CD4-positive, alpha-beta T cell treated with Interleukin-6 at 100 ng/mL for 8 hours (primary cell): ENCODE results near the gene GTF3C2.

Source experiments
- DNase-seq: peaks from one replicate; pipeline ENCODE4 v3.0.0-alpha.2; 2020; ENCODE audit warnings: mixed read lengths, low spot score

GTF3C2 gene

DNA sequence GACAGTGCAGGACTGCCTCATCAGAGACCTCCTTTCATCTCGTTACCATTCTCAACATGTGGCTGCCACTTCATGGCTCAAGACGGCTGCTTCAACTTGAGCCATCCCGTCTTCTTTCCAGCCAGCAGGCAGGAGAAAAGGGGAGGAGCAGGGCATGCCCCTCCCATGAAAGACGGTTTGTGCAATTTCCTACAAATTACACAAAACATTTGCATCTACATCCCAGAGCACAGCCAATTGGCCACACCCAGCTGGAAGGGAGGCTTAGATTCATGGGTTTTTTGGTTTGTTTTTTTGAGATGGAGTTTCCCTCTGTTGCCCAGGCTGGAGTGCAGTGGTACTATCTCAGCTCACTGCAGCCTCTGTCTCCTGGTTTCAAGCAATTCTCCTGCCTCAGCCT lies 60.1 kb downstream of the GTF3C2 start:
- no peak for DNase-seq

DNA sequence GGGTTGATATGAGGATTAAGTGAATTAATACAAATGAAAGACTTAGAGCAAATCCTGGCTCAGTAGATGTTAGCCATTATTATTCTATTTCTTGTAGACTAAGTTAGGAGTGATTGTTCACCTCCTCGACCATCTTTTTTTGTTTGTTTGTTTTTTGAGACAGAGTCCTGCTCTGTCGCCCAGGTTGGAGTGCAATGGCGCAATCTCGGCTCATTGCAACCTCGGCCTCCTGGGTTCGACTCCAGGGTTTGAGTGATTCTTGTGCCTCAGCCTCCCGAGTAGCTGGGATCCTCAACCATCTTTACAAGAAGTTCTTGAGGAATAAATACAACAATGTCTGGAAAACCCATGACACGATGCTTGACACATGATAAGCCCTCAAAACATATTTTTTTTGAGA lies 61.6 kb downstream of the GTF3C2 start:
- no peak for DNase-seq

DNA sequence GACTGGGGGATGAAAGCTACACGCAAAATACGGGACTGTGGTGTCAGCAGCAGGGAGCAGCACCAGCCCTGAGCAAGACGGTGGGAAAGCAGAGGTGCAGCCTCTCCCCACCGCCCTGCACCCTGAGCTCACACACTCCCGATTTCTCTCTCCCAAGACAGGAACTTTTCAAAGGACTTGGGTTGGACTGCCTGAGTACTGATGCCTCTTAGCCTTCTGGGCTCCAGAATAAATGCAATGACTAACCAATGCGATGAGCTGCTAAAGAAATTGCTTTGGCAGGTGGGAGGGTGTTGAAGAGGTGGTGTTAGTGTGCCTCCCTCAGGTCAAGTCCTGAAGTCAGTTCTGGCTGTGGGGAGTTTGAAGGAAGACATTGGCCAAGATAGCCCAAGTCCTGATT lies 64.7 kb downstream of the GTF3C2 start:
- DNase-seq, result no peak

DNA sequence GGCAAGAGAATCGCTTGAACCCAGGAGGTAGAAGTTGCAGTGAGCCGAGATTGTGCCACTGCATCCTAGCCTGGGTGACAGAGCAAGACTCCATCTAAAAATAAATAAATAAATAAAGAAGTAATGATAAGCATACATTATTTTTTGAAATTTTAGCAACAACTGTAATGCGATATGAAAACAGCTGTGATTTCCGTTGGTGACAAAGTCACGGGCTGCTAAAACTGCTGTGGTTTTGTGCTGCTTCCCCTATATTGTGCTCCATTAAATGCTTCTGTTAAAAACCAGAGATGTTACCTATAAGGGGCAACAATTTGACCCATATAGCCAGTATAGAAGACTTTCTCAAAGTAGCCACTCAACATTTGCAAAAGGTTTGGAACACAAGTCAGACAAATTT lies 66.0 kb downstream of the GTF3C2 start:
- no peak for DNase-seq

DNA sequence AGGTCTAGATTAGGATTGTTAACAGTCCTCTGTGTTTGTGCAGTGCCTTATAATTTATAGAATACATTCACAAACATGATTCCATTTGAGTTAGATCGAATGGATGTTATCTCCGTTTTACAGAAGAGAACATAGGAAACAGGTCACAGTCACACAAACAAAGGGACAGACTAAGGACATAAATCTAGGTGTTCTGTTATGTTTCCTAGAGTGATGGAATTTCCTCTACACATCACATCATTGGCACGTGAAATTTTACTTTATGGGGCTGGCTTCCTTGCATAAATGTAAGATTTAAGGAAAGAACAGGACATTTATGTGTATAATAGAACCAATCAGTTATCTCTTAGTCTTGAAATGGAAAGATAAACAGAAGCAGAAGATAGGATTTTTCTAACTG lies 68.0 kb downstream of the GTF3C2 start:
- DNase-seq, result no peak

DNA sequence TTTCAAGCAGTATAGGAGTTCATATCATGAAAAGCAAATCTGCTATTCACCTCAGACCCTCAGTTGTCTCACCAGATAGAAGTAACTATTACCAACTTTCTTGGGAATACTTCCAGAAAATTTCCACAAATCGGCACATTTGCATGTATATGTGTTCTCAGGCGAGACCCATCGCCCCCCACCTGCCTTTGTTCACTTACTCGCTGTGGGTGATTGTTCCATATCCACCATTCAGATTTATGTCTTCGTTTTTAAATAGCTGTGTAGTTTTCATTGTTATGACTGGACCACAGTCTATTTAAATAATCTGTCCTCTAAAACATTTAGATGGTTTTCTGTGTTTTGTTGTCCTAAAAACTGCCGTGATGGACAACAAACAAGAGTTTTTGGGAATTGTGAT lies 71.1 kb downstream of the GTF3C2 start:
- DNase-seq, result no peak

DNA sequence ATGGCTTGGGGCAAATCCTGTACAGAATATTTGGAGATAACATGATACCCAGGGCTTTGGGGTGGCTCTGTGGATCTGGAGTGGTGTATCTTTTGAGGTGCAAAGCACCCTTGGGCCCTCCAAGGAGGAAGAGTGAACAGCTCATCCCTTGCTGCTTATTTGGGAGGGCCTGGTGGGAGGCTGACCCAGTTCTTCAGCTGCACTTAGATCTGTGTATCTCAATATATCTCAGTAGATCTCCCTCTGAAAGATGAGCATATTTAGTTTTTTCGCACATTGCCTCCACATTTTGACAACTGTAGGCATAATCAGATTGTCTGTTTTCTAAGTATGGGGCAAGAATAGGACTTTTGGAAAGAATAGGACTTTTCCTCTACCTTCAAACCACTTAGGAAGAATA lies 71.6 kb downstream of the GTF3C2 start:
- DNase-seq, result no peak

DNA sequence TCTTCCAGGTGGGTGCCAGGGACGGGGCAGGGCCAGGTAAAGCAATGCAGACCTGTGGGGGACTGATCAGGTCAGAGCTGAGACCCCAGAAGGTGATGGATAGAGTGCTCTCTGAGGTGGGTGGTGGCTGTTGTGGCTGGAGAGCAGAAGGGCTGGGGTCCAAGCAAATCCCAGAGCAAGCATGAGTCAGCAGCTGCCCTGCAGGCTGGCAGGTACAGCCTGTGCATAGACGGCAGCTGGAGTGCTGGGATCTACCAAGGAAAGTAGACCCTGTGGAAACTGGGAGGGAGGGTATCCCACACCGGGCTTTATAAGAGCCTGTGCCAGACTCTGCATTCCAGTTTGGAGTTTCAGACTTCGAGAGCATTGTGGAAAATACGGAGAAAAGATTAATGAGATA lies 73.7 kb downstream of the GTF3C2 start:
- no peak for DNase-seq

DNA sequence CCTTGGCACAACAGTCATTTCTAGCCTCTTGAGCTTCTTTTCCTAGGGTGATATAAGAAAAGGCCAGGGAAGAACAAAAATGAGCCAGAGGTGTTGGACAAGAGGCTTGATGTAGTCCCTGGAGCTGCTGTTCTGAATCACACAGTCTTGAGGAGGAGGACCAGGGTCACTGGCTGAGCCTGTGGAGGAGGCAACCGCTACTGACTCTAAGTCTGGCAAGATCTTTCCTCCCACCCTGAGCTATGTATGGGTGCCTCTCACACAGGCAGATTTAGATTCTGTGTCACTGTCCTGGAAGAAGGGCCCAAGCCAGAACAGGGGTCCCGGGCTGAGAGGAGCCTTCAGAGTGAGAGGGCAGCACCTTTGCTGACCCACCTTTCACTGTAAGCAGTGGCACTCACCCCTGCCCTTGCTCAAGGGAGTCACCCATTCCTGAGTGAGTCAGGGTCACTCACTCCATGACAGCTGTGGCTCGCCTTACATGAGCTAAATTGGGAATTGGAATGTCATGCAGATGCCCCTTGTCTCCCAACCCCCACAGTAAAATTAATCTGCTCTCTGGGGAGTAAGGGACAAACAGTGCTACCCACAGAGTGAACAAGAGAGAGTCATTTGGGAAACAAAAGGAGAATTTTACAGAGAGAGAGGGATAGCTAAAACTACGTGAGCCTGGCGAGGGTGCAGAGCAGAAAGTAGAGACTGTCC lies 74.6 kb downstream of the GTF3C2 start, which contains the start of gene TRIM54:
TRIM54 (plus strand) TSS at position 575 of the 705 bp plus-strand sequence. CDS start 303 bp downstream, outside the sequence.
- DNase-seq, result no peak

DNA sequence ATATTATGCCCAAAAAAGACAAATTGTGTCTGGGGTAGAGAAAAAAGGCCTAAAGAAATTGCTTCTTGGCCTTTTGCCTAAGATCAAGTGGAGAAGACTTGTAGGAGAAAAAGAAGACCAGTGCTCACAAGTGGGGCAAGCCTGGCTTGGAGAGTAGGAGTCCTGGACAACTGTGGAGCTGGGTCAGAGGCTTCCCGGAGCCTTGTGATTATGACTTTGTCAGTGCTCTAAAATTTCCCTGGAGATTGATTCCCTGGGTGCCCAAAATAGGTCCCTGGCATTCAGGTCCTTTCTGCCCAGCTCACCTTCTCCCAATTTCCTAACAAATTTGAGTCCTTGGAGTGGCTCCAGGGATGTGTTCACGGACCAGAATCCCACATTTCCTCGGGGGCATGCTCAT lies 75.1 kb downstream of the GTF3C2 start:
- DNase-seq, result no peak

DNA sequence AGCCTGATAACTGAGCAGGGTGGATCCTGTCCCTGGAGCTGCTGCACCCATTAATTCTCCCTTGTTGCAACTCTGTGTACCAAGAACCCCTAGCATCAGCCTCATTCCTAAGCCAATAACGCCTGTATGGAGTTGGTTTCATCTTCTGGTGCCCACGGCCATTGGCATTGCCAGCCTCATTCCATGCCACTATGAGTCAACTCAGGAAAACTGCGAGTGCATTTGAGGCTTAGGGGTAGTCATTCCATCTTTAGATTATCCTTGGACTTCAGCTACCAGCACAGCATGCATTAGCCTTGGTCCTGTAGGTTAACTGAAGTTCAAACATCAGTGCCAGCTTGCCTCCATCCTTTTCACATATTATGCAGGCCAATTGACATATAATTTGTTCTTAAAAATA lies 75.7 kb downstream of the GTF3C2 start:
- DNase-seq, result no peak

DNA sequence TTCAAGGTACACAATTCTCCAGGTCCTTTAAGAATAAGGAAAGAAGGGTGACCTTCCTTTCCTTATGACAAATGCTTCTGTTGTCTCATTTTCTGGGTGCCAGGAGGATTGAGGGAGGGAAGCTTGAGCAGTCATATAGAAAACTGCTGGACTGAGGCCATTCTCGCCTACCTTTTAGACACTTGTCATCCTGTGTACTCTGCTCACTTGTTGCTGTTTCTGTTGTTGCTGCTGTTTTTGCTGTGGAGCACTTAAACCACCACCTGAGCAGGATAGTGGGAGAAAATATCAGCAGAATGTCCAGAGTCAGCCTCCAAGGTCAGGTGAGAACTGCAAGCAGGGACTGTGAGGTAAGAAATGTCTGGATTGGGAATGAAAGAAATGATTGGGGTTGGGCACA lies 78.6 kb downstream of the GTF3C2 start:
- no peak for DNase-seq
